IPS DF 19.7 (cell line): ENCODE data around the gene LACRT.
"Not testable (repeated sequence)": the region's sequence is repeated elsewhere in the genome, so short reads cannot be mapped to it uniquely, and the experiment has no call there.

Experiments used
- DNase-seq: peaks from one replicate; pipeline ENCODE4 v3.0.0-alpha.2; 2013; ENCODE audit warnings: low read depth, low spot score

The LACRT gene

GRCh38 chr12:54634795-54635194, at the start of gene LACRT:
TSS of gene LACRT (minus strand) at chr12:54634895. CDS start at chr12:54634841, 54 bp downstream.
- DNase-seq = no peak

GRCh38 chr12:54683398-54683797, 48.7 kb upstream of the LACRT start:
- peak; percentile 88 for DNase-seq

GRCh38 chr12:54682674-54683073, 48.0 kb upstream of the LACRT start:
- DNase-seq = no peak

GRCh38 chr12:54680374-54680773, 45.7 kb upstream of the LACRT start:
- DNase-seq = peak; percentile 72

- no peak for DNase-seq
Observed at GRCh38 chr12:54678131-54678530, 43.4 kb upstream of the LACRT start.

- no peak for DNase-seq
Observed at GRCh38 chr12:54667945-54668344, 33.2 kb upstream of the LACRT start.

- no peak for DNase-seq
Observed at GRCh38 chr12:54666008-54666407, 31.3 kb upstream of the LACRT start.

- DNase-seq = not testable (repeated sequence)
Observed at GRCh38 chr12:54665022-54665635, 30.4 kb upstream of the LACRT start.

- no peak for DNase-seq
Observed at GRCh38 chr12:54663603-54664002, 28.9 kb upstream of the LACRT start.

GRCh38 chr12:54662026-54662425, 27.3 kb upstream of the LACRT start:
- no peak for DNase-seq

GRCh38 chr12:54661048-54661447, 26.4 kb upstream of the LACRT start:
- no peak for DNase-seq

- DNase-seq = no peak
Observed at GRCh38 chr12:54660320-54660962, 25.7 kb upstream of the LACRT start.

- peak; percentile 59 for DNase-seq
Observed at GRCh38 chr12:54658306-54659264, 23.9 kb upstream of the LACRT start.

- DNase-seq = no peak
Observed at GRCh38 chr12:54657105-54657607, 22.5 kb upstream of the LACRT start.

- DNase-seq = no peak
Observed at GRCh38 chr12:54654926-54655325, 20.2 kb upstream of the LACRT start.

- no peak for DNase-seq
Observed at GRCh38 chr12:54653025-54653424, 18.3 kb upstream of the LACRT start.

- no peak for DNase-seq
Observed at GRCh38 chr12:54650889-54651288, 16.2 kb upstream of the LACRT start.

- no peak for DNase-seq
Observed at GRCh38 chr12:54650409-54650808, 15.7 kb upstream of the LACRT start.

- no peak for DNase-seq
Observed at GRCh38 chr12:54649825-54650224, 15.1 kb upstream of the LACRT start.

GRCh38 chr12:54648265-54648664, 13.6 kb upstream of the LACRT start, which contains the start of gene DCD:
TSS of gene DCD (minus strand) at chr12:54648365. CDS start at chr12:54648303, 62 bp downstream.
- DNase-seq = no peak

GRCh38 chr12:54641554-54641953, 6.9 kb upstream of the LACRT start:
- DNase-seq = no peak

- DNase-seq = no peak
Observed at GRCh38 chr12:54641089-54641488, 6.4 kb upstream of the LACRT start.
